ENCODE data around the gene ALOX12B. TPM values are rescaled to one million over a fixed set of nuclear protein-coding genes. Genes with fewer than 3 reads are reported as not detected.
A peak's percentile ranks its signal among the peaks of the same experiment; 100 is the strongest.

ALOX12B gene
- total and polyA plus RNA-seq, 2 of the 13 experiments (the other 11 are each of a cell fraction or from before 2014, with no cell fraction given), result 0.13 TPM; not detected in 1

DNA sequence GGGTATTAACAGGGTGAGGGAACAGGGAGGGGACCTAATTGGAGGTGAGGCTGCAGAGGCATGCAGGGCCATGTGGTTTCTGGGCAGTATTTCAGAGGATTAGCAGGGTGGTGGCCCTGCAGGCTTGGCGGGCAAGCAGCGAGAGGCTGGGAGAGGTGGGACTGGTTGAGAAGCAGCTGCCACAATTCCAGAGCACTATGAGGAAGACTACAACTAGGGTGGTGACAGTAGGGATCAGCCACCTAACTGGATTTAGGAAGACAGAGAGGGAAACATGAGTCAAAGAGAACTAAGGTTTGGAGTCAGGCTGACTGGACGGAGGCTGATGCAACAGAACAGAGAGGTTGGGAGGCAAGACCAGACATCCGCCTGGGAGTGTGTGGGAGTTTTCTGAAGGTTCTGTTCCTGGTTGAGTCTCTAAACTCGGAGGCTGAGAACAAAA, 18.5 kb upstream of the ALOX12B start:
- intact Hi-C loops (cut with micrococcal nuclease; ENCODE audit: unreplicated experiment), result no loop called here
- in situ Hi-C loops (cut with HindIII; ENCODE audit: extremely low pct_ligation_motif_present, low pct_unique_long_range_greater_than_20kb), result no loop called here
- TF ChIP-seq, protein P1, sequence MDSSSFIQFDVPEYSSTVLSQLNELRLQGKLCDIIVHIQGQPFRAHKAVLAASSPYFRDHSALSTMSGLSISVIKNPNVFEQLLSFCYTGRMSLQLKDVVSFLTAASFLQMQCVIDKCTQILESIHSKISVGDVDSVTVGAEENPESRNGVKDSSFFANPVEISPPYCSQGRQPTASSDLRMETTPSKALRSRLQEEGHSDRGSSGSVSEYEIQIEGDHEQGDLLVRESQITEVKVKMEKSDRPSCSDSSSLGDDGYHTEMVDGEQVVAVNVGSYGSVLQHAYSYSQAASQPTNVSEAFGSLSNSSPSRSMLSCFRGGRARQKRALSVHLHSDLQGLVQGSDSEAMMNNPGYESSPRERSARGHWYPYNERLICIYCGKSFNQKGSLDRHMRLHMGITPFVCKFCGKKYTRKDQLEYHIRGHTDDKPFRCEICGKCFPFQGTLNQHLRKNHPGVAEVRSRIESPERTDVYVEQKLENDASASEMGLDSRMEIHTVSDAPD (CRISPR knock-in tag; IDR thresholded peaks at IDR 0.05), result no peak
- TF ChIP-seq ZFX (CRISPR knock-in tag; IDR thresholded peaks at IDR 0.05; ENCODE audit: low read depth) (no peak), ZNF616 (CRISPR knock-in tag; IDR thresholded peaks at IDR 0.05; ENCODE audit: low read depth) (no peak), ZNF607 (CRISPR knock-in tag; IDR thresholded peaks at IDR 0.05; ENCODE audit: borderline replicate concordance) (no peak), ZNF543 (CRISPR knock-in tag; IDR thresholded peaks at IDR 0.05) (no peak), SETDB1 (CRISPR knock-in tag; IDR thresholded peaks at IDR 0.05; ENCODE audit: borderline replicate concordance) (no peak), PITX1 (CRISPR knock-in tag; IDR thresholded peaks at IDR 0.05) (no peak), JUND (CRISPR knock-in tag; IDR thresholded peaks at IDR 0.05) (no peak), CEBPG (CRISPR knock-in tag; IDR thresholded peaks at IDR 0.05) (0 out of 2 replicates have a peak, but pooled peaks have one; percentile 16), ZNF629 (CRISPR knock-in tag; conservative IDR thresholded peaks at IDR 0.05) (no peak)
- TF ChIP-seq, protein P2, sequence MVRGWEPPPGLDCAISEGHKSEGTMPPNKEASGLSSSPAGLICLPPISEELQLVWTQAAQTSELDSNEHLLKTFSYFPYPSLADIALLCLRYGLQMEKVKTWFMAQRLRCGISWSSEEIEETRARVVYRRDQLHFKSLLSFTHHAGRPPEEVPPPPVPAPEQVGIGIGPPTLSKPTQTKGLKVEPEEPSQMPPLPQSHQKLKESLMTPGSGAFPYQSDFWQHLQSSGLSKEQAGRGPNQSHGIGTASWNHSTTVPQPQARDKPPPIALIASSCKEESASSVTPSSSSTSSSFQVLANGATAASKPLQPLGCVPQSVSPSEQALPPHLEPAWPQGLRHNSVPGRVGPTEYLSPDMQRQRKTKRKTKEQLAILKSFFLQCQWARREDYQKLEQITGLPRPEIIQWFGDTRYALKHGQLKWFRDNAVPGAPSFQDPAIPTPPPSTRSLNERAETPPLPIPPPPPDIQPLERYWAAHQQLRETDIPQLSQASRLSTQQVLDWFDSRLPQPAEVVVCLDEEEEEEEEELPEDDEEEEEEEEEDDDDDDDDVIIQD (CRISPR knock-in tag; IDR thresholded peaks at IDR 0.05; ENCODE audit: low read depth), result no peak
- TF ChIP-seq, protein P3, sequence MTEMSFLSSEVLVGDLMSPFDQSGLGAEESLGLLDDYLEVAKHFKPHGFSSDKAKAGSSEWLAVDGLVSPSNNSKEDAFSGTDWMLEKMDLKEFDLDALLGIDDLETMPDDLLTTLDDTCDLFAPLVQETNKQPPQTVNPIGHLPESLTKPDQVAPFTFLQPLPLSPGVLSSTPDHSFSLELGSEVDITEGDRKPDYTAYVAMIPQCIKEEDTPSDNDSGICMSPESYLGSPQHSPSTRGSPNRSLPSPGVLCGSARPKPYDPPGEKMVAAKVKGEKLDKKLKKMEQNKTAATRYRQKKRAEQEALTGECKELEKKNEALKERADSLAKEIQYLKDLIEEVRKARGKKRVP (CRISPR knock-in tag; IDR thresholded peaks at IDR 0.05), result peak in 1 of 2 experiments; percentile 81; a peak in 2 of 4 replicates
- TF ChIP-seq, protein P4, sequence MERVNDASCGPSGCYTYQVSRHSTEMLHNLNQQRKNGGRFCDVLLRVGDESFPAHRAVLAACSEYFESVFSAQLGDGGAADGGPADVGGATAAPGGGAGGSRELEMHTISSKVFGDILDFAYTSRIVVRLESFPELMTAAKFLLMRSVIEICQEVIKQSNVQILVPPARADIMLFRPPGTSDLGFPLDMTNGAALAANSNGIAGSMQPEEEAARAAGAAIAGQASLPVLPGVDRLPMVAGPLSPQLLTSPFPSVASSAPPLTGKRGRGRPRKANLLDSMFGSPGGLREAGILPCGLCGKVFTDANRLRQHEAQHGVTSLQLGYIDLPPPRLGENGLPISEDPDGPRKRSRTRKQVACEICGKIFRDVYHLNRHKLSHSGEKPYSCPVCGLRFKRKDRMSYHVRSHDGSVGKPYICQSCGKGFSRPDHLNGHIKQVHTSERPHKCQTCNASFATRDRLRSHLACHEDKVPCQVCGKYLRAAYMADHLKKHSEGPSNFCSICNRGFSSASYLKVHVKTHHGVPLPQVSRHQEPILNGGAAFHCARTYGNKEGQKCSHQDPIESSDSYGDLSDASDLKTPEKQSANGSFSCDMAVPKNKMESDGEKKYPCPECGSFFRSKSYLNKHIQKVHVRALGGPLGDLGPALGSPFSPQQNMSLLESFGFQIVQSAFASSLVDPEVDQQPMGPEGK (CRISPR knock-in tag; IDR thresholded peaks at IDR 0.05), result no peak
- CTCF ChIA-PET (ENCODE audit: low intra/inter-chr PET ratio, low total read pairs), result no interaction called here
- BruUV-seq (replicated peaks), result no TSS peak
- Histone ChIP-seq H3K79me2 (ENCODE audit: insufficient read depth, low read length) (no peaks in the 10 kb centered on the region), H3K4me2 (ENCODE audit: low read depth, low read length) (no peak overlapping the region), H2AFZ (ENCODE audit: low read length) (no peak overlapping the region), H3K4me1 (ENCODE audit: insufficient read depth, low read length) (no peaks in the 10 kb centered on the region), H3K9me3 (ENCODE audit: low read length) (no peaks in the 10 kb centered on the region), H3K4me3 (replicated peaks in 1 of 3; ENCODE audit: insufficient read depth in 1 of 3, low read depth in 2 of 3, low read length in 3 of 3) (no peak overlapping the region), H3K36me3 (replicated peaks in 1 of 2; ENCODE audit: control insufficient read depth in 1 of 2, insufficient read depth in 2 of 2, low read length in 2 of 2) (no peaks in the 10 kb centered on the region), H3K27ac (ENCODE audit: extremely low read length, insufficient read depth, low read length) (no peak overlapping the region), H4K20me1 (ENCODE audit: insufficient read depth, low read length) (no peaks in the 10 kb centered on the region), H3K27me3 (ENCODE audit: control insufficient read depth in 1 of 2, insufficient read depth in 2 of 2, low read length in 2 of 2) (peaks cover 11 to 71% of the 10 kb centered on the region in 2 experiments), H3K9ac (ENCODE audit: insufficient read depth, low read depth, low read length) (no peak overlapping the region)
- no peak for FAIRE-seq
- no peak for DNase-seq (ENCODE audit: low spot score)
- ATAC-seq, result no peak
- POLR2A ChIA-PET, result no interaction called here
- WGBS (ENCODE audit: low lambda C conversion rate), result 30% methylated on average over 5 of the region's 5 CpGs

Measured in HepG2 (cell line).